ENCODE data around the gene MBD4. TPM values are rescaled to one million over a fixed set of nuclear protein-coding genes. Genes with fewer than 3 reads are reported as not detected.

MBD4 gene
- total and polyA plus RNA-seq, 2 experiments from 2014 or later = 33.9 to 59.3 TPM

GRCh38 chr3:129475863-129476262 is 36.1 kb upstream of the MBD4 start:
- DNase-seq (ENCODE audit: low spot score) = no peak
- Histone ChIP-seq H3K79me2 (replicated peaks; ENCODE audit: insufficient read depth) (no peaks in the 10 kb centered on the region), H3F3A (replicated peaks; ENCODE audit: low read depth) (no peaks in the 10 kb centered on the region), H4K20me1 (replicated peaks; ENCODE audit: insufficient read depth) (no peaks in the 10 kb centered on the region; the same call in 1 of the 2 replicates), H3K4me3 (no peak overlapping the region), H3K36me3 (ENCODE audit: insufficient read depth) (peaks cover 5% of the 10 kb centered on the region; the same call in 1 of the 2 replicates), H2AFZ (no peak overlapping the region), H3K27me3 (ENCODE audit: insufficient read depth) (no peaks in the 10 kb centered on the region), H3K4me2 (no peak overlapping the region), H3K4me1 (ENCODE audit: insufficient read depth) (no peaks in the 10 kb centered on the region), H3K9me2 (ENCODE audit: insufficient read depth) (no peaks in the 10 kb centered on the region), H3K27ac (ENCODE audit: low read depth) (no peak overlapping the region)
- peaks cover 3% of the 10 kb centered on the region for H3K27me3 Mint-ChIP-seq (ENCODE audit: insufficient read depth, low read depth, poor library complexity)
- peaks cover 25% of the 10 kb centered on the region; the same call in 2 of the 3 replicates for H3K36me3 Mint-ChIP-seq (ENCODE audit: low read depth)
- no peak for ATAC-seq
- no peaks in the 10 kb centered on the region for H3K9me3 Mint-ChIP-seq
- H3K4me3 Mint-ChIP-seq = no peak overlapping the region
- H3K27ac Mint-ChIP-seq = no peak overlapping the region
- TF ChIP-seq EZH2phosphoT487 (IDR thresholded peaks at IDR 0.05; ENCODE audit: unreplicated experiment) = no peak
- no peak for TF ChIP-seq EZH2 (IDR thresholded peaks at IDR 0.05; ENCODE audit: low read depth, unreplicated experiment)
- TF ChIP-seq REST (IDR thresholded peaks at IDR 0.05; ENCODE audit: unreplicated experiment) = no peak
- no peak for TF ChIP-seq CTCF (conservative IDR thresholded peaks at IDR 0.05; ENCODE audit: low read depth in 2 of 2)
- TF ChIP-seq POLR2AphosphoS5 (IDR thresholded peaks at IDR 0.05; ENCODE audit: low read depth) = no peak
- TF ChIP-seq STAT1 (IDR thresholded peaks at IDR 0.05; ENCODE audit: unreplicated experiment) = no peak
- no peak for TF ChIP-seq ZNF114 (CRISPR knock-in tag; IDR thresholded peaks at IDR 0.05)
- TF ChIP-seq ZNF331 (CRISPR knock-in tag; IDR thresholded peaks at IDR 0.05; ENCODE audit: low read depth) = no peak
- no peak for TF ChIP-seq ETS1 (IDR thresholded peaks at IDR 0.05)
- TF ChIP-seq CREB1 (CRISPR knock-in tag; IDR thresholded peaks at IDR 0.05; ENCODE audit: low read depth) = no peak
- no peak for TF ChIP-seq ZNF462 (CRISPR knock-in tag; IDR thresholded peaks at IDR 0.05)
- no peak for TF ChIP-seq NANOG (IDR thresholded peaks at IDR 0.05; ENCODE audit: borderline replicate concordance)
- no peak for TF ChIP-seq JUNB (IDR thresholded peaks at IDR 0.05; ENCODE audit: unreplicated experiment)
- H3K4me1 Mint-ChIP-seq = no peaks in the 10 kb centered on the region
